Measurements from ENCODE around the gene HPGD. TPM values are rescaled to one million over a fixed set of nuclear protein-coding genes. Genes with fewer than 3 reads are reported as not detected.

HPGD gene
- total and polyA plus RNA-seq, 3 donors from 2014 or later, result 2.1 to 3.0 (median 2.2) TPM

DNA sequence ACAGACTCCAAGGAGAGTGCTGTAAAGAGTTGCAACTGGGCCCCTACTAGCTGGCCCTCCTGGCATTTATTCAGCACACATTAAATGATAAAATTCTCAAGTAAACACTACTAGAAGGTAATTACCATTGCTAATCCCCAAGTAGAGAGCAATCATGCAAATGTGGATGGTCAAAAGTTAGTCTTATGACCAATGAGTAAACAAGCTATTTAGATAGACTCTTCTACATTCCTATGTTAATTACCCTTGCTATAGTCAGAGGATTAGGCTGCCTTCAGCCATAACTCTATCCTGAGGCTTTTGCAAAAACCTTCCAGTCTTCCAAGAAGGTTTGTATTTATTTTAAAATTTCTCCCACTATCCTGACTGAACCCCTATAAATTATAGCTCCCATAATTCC lies 28.3 kb upstream of the HPGD start:
- H3K27ac ChIP-seq, result no peak overlapping the region
- no peak overlapping the region for H3K4me3 ChIP-seq
- no peaks in the 10 kb centered on the region for H3K9me3 ChIP-seq
- TF ChIP-seq, protein P1, sequence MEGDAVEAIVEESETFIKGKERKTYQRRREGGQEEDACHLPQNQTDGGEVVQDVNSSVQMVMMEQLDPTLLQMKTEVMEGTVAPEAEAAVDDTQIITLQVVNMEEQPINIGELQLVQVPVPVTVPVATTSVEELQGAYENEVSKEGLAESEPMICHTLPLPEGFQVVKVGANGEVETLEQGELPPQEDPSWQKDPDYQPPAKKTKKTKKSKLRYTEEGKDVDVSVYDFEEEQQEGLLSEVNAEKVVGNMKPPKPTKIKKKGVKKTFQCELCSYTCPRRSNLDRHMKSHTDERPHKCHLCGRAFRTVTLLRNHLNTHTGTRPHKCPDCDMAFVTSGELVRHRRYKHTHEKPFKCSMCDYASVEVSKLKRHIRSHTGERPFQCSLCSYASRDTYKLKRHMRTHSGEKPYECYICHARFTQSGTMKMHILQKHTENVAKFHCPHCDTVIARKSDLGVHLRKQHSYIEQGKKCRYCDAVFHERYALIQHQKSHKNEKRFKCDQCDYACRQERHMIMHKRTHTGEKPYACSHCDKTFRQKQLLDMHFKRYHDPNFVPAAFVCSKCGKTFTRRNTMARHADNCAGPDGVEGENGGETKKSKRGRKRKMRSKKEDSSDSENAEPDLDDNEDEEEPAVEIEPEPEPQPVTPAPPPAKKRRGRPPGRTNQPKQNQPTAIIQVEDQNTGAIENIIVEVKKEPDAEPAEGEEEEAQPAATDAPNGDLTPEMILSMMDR (IDR thresholded peaks at IDR 0.05), result no peak
- no peak for TF ChIP-seq POLR2A (IDR thresholded peaks at IDR 0.05)
- H3K4me1 ChIP-seq, result no peaks in the 10 kb centered on the region
- no peak for DNase-seq
- no peaks in the 10 kb centered on the region for H3K36me3 ChIP-seq (ENCODE audit: low read depth, missing control alignments)
- intact Hi-C loops (cut with DNase I; ENCODE audit: low total_unique reads), result no loop called here
- no peaks in the 10 kb centered on the region for H3K27me3 ChIP-seq

DNA sequence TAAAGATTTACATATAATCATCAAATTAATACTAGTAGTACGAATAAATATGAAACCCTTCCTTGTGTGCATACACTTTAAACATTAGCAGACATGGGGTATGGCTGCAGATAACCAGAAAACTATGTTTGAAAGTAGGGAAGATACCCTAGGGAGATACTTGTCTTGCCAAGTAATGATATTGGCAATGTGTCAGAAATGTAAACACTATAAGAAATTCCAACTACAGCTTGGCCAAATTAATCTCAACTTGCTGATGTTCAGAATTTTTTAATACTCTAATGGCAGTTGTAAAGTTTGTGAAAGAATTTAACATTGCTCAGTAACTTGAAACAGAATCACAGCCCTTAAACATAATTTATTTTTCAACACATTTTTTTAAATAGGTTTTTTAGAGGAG lies 27.4 kb upstream of the HPGD start:
- DNase-seq, result no peak
- no peak overlapping the region for H3K4me3 ChIP-seq
- TF ChIP-seq, protein P1 (IDR thresholded peaks at IDR 0.05), result no peak
- TF ChIP-seq POLR2A (IDR thresholded peaks at IDR 0.05), result no peak
- no peaks in the 10 kb centered on the region for H3K27me3 ChIP-seq
- no peak overlapping the region for H3K27ac ChIP-seq
- H3K4me1 ChIP-seq, result no peaks in the 10 kb centered on the region
- intact Hi-C loops (cut with DNase I; ENCODE audit: low total_unique reads), result no loop called here
- H3K36me3 ChIP-seq (ENCODE audit: low read depth, missing control alignments), result no peaks in the 10 kb centered on the region
- 88 to 93% methylated on average over 1 of the region's 1 CpG for WGBS, 2 donors
- H3K9me3 ChIP-seq, result no peaks in the 10 kb centered on the region

DNA sequence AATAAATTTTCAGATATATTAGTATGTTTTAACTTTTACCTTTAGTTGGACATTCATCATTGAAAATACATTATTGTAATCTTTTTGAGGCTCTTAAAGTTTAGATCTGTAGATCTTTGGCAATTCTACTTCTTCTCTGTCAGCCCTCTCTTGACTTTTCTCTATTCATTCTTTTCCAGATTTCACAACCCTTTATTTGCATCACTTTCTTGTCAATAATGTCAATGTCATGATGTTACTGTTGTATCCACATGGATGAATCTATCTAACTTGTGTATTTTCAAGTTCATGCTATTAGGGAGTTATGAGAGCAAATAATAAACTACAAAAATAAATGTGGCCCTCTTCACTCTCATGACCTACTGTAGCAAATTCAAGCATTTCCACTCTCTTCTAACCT lies 23.0 kb upstream of the HPGD start:
- no peak for TF ChIP-seq POLR2A (IDR thresholded peaks at IDR 0.05)
- TF ChIP-seq, protein P1 (IDR thresholded peaks at IDR 0.05), result no peak
- Histone ChIP-seq H3K27ac (no peak overlapping the region), H3K27me3 (no peaks in the 10 kb centered on the region), H3K9me3 (no peaks in the 10 kb centered on the region), H3K4me1 (no peaks in the 10 kb centered on the region), H3K36me3 (ENCODE audit: low read depth, missing control alignments) (no peaks in the 10 kb centered on the region), H3K4me3 (no peak overlapping the region)
- DNase-seq, result no peak
- intact Hi-C loops (cut with DNase I; ENCODE audit: low total_unique reads), result no loop called here

DNA sequence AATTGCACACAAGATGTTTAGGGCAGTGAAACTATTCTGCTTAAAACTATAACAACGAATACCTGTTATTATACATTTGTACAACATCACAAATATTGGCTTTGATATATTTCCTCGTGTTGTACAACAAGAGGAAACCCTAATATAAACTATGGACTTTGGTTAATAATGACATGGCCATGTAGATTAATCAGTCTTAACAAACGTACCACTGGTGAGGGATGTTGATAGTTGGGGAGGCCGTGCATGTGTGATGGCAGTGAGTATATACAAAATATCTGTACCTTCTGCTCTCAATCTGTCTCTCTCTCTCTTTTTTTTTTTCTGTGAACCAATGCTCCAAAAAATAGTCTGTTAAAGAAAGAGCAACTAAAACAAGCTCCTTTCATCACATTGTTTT lies 22.2 kb upstream of the HPGD start:
- WGBS, 2 donors, result 79 to 84% methylated on average over 4 of the region's 4 CpGs
- Histone ChIP-seq H3K27me3 (no peaks in the 10 kb centered on the region), H3K36me3 (ENCODE audit: low read depth, missing control alignments) (no peaks in the 10 kb centered on the region), H3K27ac (no peak overlapping the region), H3K4me3 (no peak overlapping the region), H3K4me1 (no peaks in the 10 kb centered on the region), H3K9me3 (no peaks in the 10 kb centered on the region)
- TF ChIP-seq POLR2A (IDR thresholded peaks at IDR 0.05), result no peak
- TF ChIP-seq, protein P1 (IDR thresholded peaks at IDR 0.05), result no peak
- no peak for DNase-seq
- intact Hi-C loops (cut with DNase I; ENCODE audit: low total_unique reads), result no loop called here

DNA sequence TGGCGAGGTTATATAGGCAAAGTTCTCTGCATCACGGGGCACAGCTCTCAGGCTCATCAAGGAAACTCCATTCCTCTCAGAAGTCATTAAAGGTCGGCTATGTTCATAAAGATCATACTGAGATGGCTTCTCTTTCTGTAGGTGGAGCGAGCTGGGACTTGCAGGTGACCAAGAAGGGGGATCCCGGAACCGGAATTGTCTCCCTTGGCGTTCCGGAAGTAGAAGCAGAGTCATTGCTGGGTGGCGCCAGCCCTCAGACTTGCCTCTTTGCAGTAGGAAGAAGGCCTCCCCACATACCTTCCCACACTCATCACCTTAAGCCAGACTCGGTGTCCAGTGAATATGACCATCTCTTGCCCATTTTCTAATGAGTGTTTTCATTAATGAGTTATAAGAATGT lies 17.9 kb upstream of the HPGD start:
- intact Hi-C loops (cut with DNase I; ENCODE audit: low total_unique reads), result no loop called here
- TF ChIP-seq POLR2A (IDR thresholded peaks at IDR 0.05), result no peak
- TF ChIP-seq, protein P1 (IDR thresholded peaks at IDR 0.05), result no peak
- Histone ChIP-seq H3K4me1 (no peaks in the 10 kb centered on the region), H3K9me3 (no peaks in the 10 kb centered on the region), H3K27ac (no peak overlapping the region), H3K4me3 (no peak overlapping the region), H3K36me3 (ENCODE audit: low read depth, missing control alignments) (no peaks in the 10 kb centered on the region), H3K27me3 (no peaks in the 10 kb centered on the region)
- WGBS, 2 donors, result 75 to 87% methylated on average over 10 of the region's 10 CpGs
- no peak for DNase-seq
